Mucosa of rectum (tissue), 2 donors: ENCODE measurements around the gene C3orf80.
"Not testable (repeated sequence)": the region's sequence is repeated elsewhere in the genome, so short reads cannot be mapped to it uniquely, and the experiment has no call there.

ENCODE experiments used
- H3K27ac ChIP-seq, 2 donors: one replicate each; pipeline ENCODE4 v1.7.0; 2013; ENCODE audit warnings: inconsistent platforms in 2 of 2, low read depth in 2 of 2, low read length in 2 of 2
- H3K27me3 ChIP-seq, 2 donors: one replicate each; pipeline ENCODE4 v1.7.0; 2013; ENCODE audit warnings: low read length in 2 of 2; ENCODE audit not compliant: control insufficient read depth in 2 of 2, insufficient read depth in 2 of 2
- H3K36me3 ChIP-seq, 2 donors: one replicate each; pipeline ENCODE4 v1.7.0; 2013; ENCODE audit warnings: low read length in 2 of 2; ENCODE audit not compliant: control insufficient read depth in 2 of 2, insufficient read depth in 2 of 2
- H3K4me1 ChIP-seq, 2 donors: one replicate each; pipeline ENCODE4 v1.7.0; 2013; ENCODE audit warnings: low read length in 2 of 2, mild to moderate bottlenecking in 1 of 2; ENCODE audit not compliant: control insufficient read depth in 2 of 2, insufficient read depth in 2 of 2
- H3K4me3 ChIP-seq, 2 donors: one replicate each; pipeline ENCODE4 v1.7.0; 2013; ENCODE audit warnings: low read length in 2 of 2
- H3K9ac ChIP-seq, 2 donors: one replicate each; pipeline ENCODE4 v1.7.0; 2013; ENCODE audit warnings: low read length in 2 of 2, low read depth in 1 of 2, mild to moderate bottlenecking in 1 of 2
- H3K9me3 ChIP-seq, 2 donors: one replicate each; pipeline ENCODE4 v1.7.0; 2013; ENCODE audit warnings: low read length in 2 of 2; ENCODE audit not compliant: control insufficient read depth in 2 of 2
- donor health status: healthy.
- donor health status: Normal muscosa, but diverticular disease.

Gene C3orf80

DNA sequence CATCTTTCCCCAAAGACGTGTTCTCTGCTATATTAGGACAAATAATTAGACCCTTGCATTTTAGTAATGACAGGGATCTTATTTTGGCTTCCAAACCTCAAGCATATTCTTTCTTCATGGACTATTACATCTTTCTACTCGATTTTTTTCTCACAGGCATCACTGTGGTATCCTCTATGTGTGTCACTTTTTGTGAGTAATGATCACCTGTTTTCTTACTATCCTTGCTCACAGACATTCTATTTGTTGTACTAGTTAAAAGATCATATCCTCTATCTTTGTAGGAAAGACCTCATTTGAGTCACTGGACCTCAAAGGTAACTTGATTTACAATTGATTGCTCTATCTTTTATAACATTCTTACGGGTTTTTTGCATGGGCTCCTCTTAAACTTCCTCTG is 6.8 kb downstream of the C3orf80 start:
- no peaks in the 10 kb centered on the region for H3K36me3 ChIP-seq
- H3K4me1 ChIP-seq: no peaks in the 10 kb centered on the region
- no peak overlapping the region for H3K27ac ChIP-seq
- H3K27me3 ChIP-seq: peaks cover 3 to 8% of the 10 kb centered on the region in 2 donors
- no peak overlapping the region for H3K9ac ChIP-seq
- H3K4me3 ChIP-seq: no peak overlapping the region
- H3K9me3 ChIP-seq: no peaks in the 10 kb centered on the region

DNA sequence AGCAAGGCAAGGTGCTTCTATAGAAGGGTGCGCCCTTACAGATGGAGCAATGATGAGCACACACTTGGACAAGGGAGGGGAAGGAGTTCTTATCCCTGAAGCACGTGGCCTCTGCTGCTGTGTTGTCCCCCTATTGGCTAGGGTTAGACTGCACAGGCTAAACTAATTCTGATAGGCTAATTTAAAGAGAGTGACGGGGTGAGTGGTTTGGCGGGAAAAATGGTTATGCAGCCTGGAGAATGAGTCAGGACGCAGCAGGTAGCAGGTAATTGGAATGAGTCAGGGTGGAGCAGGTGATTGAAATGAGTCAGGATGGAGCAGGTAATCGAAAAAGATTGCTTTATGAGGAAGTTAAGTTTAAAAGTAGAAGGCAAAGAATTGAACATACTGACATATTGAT is 15.5 kb downstream of the C3orf80 start:
- not testable (repeated sequence) for H3K36me3 ChIP-seq, H3K9me3 ChIP-seq, H3K9ac ChIP-seq, H3K4me1 ChIP-seq, H3K27me3 ChIP-seq, H3K27ac ChIP-seq, H3K4me3 ChIP-seq

GRCh38 chr3:160245261-160245800 is 20.1 kb downstream of the C3orf80 start:
- H3K36me3 ChIP-seq: no peaks in the 10 kb centered on the region
- no peaks in the 10 kb centered on the region for H3K27me3 ChIP-seq
- H3K9me3 ChIP-seq: no peaks in the 10 kb centered on the region
- H3K27ac ChIP-seq: no peak overlapping the region
- no peaks in the 10 kb centered on the region for H3K4me1 ChIP-seq
- H3K9ac ChIP-seq: no peak overlapping the region
- H3K4me3 ChIP-seq: no peak overlapping the region

- Histone ChIP-seq H3K9me3 (no peaks in the 10 kb centered on the region), H3K27me3 (no peaks in the 10 kb centered on the region), H3K4me3 (no peak overlapping the region), H3K27ac (no peak overlapping the region), H3K9ac (no peak overlapping the region), H3K36me3 (no peaks in the 10 kb centered on the region), H3K4me1 (no peaks in the 10 kb centered on the region)
Observed at GRCh38 chr3:160247766-160248165, 22.5 kb downstream of the C3orf80 start.

DNA sequence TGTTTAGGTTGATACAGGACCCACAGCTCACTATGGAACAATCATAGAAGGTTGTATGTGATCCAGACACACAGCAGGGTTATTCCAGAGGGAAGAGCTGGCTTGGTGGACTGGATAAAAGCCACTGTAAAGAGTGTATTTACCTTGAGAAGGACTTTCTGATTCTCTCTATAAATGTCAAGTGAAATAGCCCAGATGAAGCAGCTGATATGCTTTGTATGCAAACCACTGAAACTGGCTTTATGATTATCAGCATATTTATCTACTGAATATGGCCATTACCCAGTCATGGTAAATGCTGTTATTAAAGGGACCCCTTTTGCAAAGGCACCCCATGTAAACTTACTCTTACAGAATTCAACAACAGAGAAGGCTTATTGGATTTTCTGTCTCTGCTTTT is 28.1 kb downstream of the C3orf80 start:
- no peak overlapping the region for H3K27ac ChIP-seq

DNA sequence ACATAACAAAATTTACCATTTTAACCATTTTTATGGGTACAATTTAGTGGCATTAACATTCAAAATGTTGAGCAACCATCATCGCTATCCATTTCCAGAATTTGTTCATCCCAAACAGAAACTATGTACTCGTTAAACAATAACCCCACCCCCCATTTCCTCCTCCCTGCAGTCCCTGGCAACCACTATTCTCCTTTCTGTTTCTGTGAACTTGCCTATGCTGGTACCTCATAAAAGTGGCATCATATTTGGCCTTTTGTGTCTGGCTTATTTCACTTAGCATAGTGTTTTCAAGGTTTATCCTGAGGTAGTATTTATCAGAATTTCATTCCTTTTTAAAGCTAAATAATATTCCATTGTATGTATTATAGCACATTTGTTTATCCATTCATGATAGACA is 32.4 kb downstream of the C3orf80 start:
- no peaks in the 10 kb centered on the region for H3K36me3 ChIP-seq
- H3K9ac ChIP-seq: no peak overlapping the region
- no peaks in the 10 kb centered on the region for H3K4me1 ChIP-seq
- H3K4me3 ChIP-seq: no peak overlapping the region
- no peaks in the 10 kb centered on the region for H3K9me3 ChIP-seq
- H3K27ac ChIP-seq: no peak overlapping the region
- no peaks in the 10 kb centered on the region for H3K27me3 ChIP-seq

More for the DNA sequence above, 28.1 kb downstream of the C3orf80 start:
- H3K9me3 ChIP-seq: no peaks in the 10 kb centered on the region
- H3K27me3 ChIP-seq: no peaks in the 10 kb centered on the region
- no peaks in the 10 kb centered on the region for H3K36me3 ChIP-seq
- H3K4me3 ChIP-seq: no peak overlapping the region
- no peak overlapping the region for H3K9ac ChIP-seq
- no peaks in the 10 kb centered on the region for H3K4me1 ChIP-seq

- Histone ChIP-seq H3K9ac (no peak overlapping the region), H3K4me1 (no peaks in the 10 kb centered on the region), H3K27ac (no peak overlapping the region), H3K4me3 (no peak overlapping the region), H3K36me3 (no peaks in the 10 kb centered on the region), H3K27me3 (no peaks in the 10 kb centered on the region), H3K9me3 (no peaks in the 10 kb centered on the region)
Observed at GRCh38 chr3:160259589-160259988, 34.4 kb downstream of the C3orf80 start.

GRCh38 chr3:160260587-160261270 is 35.5 kb downstream of the C3orf80 start:
- Histone ChIP-seq H3K27ac (no peak overlapping the region), H3K27me3 (no peaks in the 10 kb centered on the region), H3K9me3 (no peaks in the 10 kb centered on the region), H3K36me3 (no peaks in the 10 kb centered on the region), H3K4me1 (no peaks in the 10 kb centered on the region), H3K4me3 (no peak overlapping the region), H3K9ac (no peak overlapping the region)

GRCh38 chr3:160265088-160265487 is 39.9 kb downstream of the C3orf80 start:
- Histone ChIP-seq H3K9ac (no peak overlapping the region), H3K27ac (no peak overlapping the region), H3K4me3 (no peak overlapping the region), H3K36me3 (peaks cover 0 to 2% of the 10 kb centered on the region in 2 donors), H3K27me3 (no peaks in the 10 kb centered on the region), H3K4me1 (no peaks in the 10 kb centered on the region), H3K9me3 (no peaks in the 10 kb centered on the region)
